Astrocyte of the cerebellum (primary cell): ENCODE results near the gene PRPF39.

Source experiments
- DNase-seq: peaks from one replicate; pipeline ENCODE4 v3.0.0-alpha.2; 2011; ENCODE audit warnings: low read depth
- H3K4me3 ChIP-seq: 2 replicates; pipeline ENCODE4 v1.5.1; 2011; ENCODE audit warnings: mild to moderate bottlenecking, low read depth, low read length, moderate library complexity
- in situ Hi-C: cut with HindIII; loops from 2 replicates; pipeline ENCODE4 v1.10.0; 2017; ENCODE audit warnings: low sequenced_read_pairs
- TF ChIP-seq, protein P1 (sequence below): IDR thresholded peaks from 2 replicates; pipeline ENCODE4 v1.5.1; 2012; ENCODE audit warnings: low read length, low read depth, moderate library complexity, mild to moderate bottlenecking; ENCODE audit errors: missing control alignments

PRPF39 gene

DNA sequence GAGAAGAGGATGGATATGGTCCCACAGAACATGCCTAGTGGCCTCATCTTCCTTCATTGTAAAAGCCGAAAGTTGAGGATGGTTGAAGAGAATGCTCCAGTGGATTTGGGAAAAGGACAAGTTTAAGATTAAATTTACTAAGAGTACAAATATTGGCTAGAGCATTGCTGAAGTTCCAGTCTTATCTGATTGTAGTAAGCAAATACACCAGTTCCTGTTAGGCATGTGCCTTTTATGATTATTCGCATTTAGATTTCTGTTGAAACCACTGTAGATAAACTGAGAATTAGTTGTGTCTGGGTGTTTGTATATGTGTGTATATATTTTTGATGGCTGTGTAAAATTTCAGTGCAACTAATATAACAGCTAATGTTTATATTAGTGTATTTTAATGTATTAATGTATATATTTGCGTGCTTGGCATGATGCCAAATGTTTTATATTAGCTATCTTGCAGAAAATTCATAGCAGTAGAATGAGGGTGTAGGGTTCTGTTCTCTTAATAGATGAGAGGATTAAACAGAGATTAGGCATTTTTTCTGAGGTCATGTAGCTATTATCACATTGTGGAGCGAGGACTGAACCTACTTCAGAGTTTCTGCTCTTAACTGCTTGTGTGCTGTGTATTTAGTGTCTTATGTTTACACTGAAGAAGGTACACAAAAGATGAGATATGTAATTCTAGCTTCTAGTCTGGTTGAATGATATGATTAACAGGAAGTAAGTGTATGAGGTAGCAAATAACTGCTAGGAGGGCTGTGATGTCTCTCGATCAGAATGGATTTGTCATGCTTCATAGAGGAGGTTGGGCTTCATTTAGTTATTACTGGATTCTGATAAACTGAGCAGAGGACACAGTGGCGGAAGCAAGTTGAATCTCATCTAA lies 29.2 kb downstream of the PRPF39 start:
- H3K4me3 ChIP-seq = no peak overlapping the region
- TF ChIP-seq, protein P1, sequence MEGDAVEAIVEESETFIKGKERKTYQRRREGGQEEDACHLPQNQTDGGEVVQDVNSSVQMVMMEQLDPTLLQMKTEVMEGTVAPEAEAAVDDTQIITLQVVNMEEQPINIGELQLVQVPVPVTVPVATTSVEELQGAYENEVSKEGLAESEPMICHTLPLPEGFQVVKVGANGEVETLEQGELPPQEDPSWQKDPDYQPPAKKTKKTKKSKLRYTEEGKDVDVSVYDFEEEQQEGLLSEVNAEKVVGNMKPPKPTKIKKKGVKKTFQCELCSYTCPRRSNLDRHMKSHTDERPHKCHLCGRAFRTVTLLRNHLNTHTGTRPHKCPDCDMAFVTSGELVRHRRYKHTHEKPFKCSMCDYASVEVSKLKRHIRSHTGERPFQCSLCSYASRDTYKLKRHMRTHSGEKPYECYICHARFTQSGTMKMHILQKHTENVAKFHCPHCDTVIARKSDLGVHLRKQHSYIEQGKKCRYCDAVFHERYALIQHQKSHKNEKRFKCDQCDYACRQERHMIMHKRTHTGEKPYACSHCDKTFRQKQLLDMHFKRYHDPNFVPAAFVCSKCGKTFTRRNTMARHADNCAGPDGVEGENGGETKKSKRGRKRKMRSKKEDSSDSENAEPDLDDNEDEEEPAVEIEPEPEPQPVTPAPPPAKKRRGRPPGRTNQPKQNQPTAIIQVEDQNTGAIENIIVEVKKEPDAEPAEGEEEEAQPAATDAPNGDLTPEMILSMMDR = no peak
- in situ Hi-C loops = no loop called here
- no peak for DNase-seq

DNA sequence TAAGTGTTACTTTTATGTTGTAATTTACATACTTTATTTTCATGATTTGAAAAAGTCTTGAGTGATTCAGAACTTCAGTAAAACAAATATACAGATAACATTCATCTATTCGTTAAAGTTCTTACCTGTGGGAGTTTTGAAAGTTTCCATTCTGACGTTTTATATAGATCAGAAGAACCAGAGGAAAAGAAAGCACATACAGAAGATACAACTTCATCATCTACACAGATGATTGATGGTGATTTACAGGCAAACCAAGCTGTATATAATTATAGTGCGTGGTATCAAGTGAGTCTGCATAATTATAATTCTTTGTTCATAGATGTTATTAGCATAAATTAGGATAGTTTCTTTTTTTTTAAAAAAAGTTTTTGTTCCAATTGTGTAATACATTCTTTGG lies 30.4 kb downstream of the PRPF39 start:
- no peak for DNase-seq
- in situ Hi-C loops = no loop called here
- H3K4me3 ChIP-seq = no peak overlapping the region
- TF ChIP-seq, protein P1 = no peak

DNA sequence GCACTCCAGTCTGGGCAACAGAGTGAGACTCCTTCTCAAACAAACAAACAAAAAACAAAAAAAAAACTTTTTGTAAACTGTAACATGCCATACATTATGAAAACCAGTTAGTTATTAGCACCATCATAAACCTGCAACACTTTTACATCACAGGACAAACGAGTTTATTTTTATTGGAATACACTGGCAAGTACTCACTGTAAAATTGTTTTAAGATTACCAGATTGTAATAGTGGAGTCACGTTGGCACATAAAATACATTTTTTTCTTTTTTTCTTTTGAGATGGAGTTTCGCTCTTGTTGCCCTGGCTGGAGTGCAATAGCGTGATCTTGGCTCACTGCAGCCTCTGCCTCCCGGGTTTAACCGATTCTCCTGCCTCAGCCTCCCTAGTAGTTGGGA lies 34.7 kb downstream of the PRPF39 start:
- TF ChIP-seq, protein P1 = no peak
- no peak for DNase-seq
- H3K4me3 ChIP-seq = no peak overlapping the region
- in situ Hi-C loops = no loop called here

DNA sequence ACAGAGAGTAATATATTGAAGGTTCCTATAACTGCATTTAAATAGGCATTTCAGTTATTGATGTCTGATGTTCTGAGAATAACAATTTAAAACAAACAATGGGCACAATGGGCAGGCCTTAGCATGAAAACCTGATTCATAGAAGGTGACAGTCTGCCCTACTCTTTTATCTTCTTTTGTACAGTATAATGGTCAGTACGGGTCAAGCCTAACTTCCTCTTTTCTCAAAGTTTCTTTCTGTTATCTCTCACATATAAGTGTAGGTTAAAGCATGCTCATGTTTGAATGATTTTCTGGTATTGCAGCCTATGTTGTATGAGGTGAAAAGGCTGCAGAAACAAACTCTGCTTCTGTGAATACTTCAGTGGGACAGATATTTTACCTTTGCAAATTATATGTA lies 36.2 kb downstream of the PRPF39 start:
- in situ Hi-C loops = no loop called here
- no peak for DNase-seq
- H3K4me3 ChIP-seq = no peak overlapping the region
- TF ChIP-seq, protein P1 = no peak

DNA sequence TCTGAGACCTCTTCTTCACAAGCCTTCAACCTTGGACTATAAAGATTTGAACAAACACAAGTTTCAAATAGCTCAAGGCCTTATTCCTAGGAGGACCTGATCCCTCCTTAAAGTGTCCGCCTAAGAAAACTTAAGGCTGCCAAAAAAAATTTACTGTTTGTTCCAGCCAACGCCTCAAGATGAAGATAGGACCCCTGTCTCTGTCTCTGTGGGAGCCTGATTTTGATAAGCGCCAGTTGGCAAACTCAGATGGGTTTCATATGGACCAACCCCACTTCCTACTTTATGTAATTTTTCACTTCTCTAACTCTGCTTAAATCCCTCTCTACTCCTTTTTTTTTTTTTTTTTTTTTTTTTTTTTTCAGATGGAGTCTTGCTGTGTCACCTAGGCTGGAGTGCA lies 39.4 kb downstream of the PRPF39 start:
- TF ChIP-seq, protein P1 = no peak
- H3K4me3 ChIP-seq = no peak overlapping the region
- in situ Hi-C loops = no loop called here
- DNase-seq = no peak

DNA sequence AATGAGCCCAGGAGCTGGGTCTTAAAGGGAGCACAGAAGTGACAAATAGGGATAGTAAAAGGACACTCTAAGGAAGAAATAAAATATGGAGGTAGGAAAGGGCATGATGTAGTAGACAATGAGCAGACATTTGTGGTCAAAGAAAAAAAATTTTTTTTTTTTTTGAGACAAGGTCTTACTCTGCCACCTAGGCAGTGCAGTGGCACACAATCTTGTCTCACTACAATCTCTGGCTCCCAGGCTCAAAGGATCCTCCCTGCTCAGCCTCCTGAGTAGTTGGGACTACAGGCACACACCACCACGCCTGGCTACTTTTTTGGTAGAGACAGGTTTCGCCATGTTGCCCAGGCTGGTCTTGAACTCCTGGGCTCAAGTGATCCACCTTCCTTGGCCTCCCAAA lies 41.8 kb downstream of the PRPF39 start:
- in situ Hi-C loops = loop anchor here (25.0 kb wide), 1 partner anchor 163 kb away; the partner anchor contains the start of genes KLHL28 and TOGARAM1
- H3K4me3 ChIP-seq = no peak overlapping the region
- DNase-seq = no peak
- TF ChIP-seq, protein P1 = no peak
